Kidney glomerular epithelial cell (primary cell): ENCODE data around the gene HINFP.
"Not testable (repeated sequence)": the region's sequence is repeated elsewhere in the genome, so short reads cannot be mapped to it uniquely, and the experiment has no call there.

Source experiments
- DNase-seq: peaks from one replicate; lab custom pipeline; 2025; lab: John Stamatoyannopoulos, UW

Gene HINFP

GRCh38 chr11:119155733-119156492 lies 34.5 kb downstream of the HINFP start:
- no peak for DNase-seq

- no peak for DNase-seq
These were observed 35.1 kb downstream of the HINFP start for GRCh38 chr11:119156496-119156895.

GRCh38 chr11:119157063-119157462 lies 35.7 kb downstream of the HINFP start:
- DNase-seq: no peak

GRCh38 chr11:119158467-119158866 lies 37.1 kb downstream of the HINFP start:
- DNase-seq: no peak

GRCh38 chr11:119160151-119160550 lies 38.8 kb downstream of the HINFP start:
- DNase-seq: no peak

GRCh38 chr11:119161871-119162270 lies 40.5 kb downstream of the HINFP start:
- no peak for DNase-seq

GRCh38 chr11:119166368-119167076 lies 45.1 kb downstream of the HINFP start:
- DNase-seq: peak; percentile 89

- DNase-seq: not testable (repeated sequence)
These were observed 45.7 kb downstream of the HINFP start for GRCh38 chr11:119167077-119167458.

- no peak for DNase-seq
These were observed 46.6 kb downstream of the HINFP start for GRCh38 chr11:119167933-119168332.

GRCh38 chr11:119168471-119169281 lies 47.3 kb downstream of the HINFP start, which contains the start of gene NLRX1:
TSS of gene NLRX1 (plus strand) at chr11:119168725. CDS start at chr11:119171404, 2,679 bp downstream.
- DNase-seq: peak; percentile 55

- peak; percentile 7 for DNase-seq
These were observed 47.9 kb downstream of the HINFP start for GRCh38 chr11:119169282-119169719.

- no peak for DNase-seq
These were observed 51.1 kb downstream of the HINFP start for GRCh38 chr11:119172513-119172912.

- DNase-seq: no peak
These were observed 52.1 kb downstream of the HINFP start for GRCh38 chr11:119173453-119173852.

- peak; percentile 20 for DNase-seq
These were observed 54.2 kb downstream of the HINFP start for GRCh38 chr11:119175493-119176077.

- no peak for DNase-seq
These were observed 56.8 kb downstream of the HINFP start for GRCh38 chr11:119178166-119178680.

GRCh38 chr11:119179342-119179741 lies 58.0 kb downstream of the HINFP start:
- DNase-seq: no peak

- DNase-seq: no peak
These were observed 58.6 kb downstream of the HINFP start for GRCh38 chr11:119179983-119180382.

- DNase-seq: no peak
These were observed 59.6 kb downstream of the HINFP start for GRCh38 chr11:119180729-119181676.

- no peak for DNase-seq
These were observed 60.5 kb downstream of the HINFP start for GRCh38 chr11:119181677-119182412.

GRCh38 chr11:119184399-119184798 lies 63.0 kb downstream of the HINFP start:
- DNase-seq: not testable (repeated sequence)
